A673 (cell line): ENCODE data around the gene SFTPB. TPM values are rescaled to one million over a fixed set of nuclear protein-coding genes. Genes with fewer than 3 reads are reported as not detected.

ENCODE experiments used
- BruUV-seq: library from RNA; stranded (reverse); fragments of 400-500 nt; replicated peaks from 2 replicates; lab custom pipeline; 2021; lab: Mats Ljungman, UMichigan
- CTCF ChIA-PET: fragments of 300-600 bp; sonication (Branson Sonifier 250); formaldehyde crosslinking; loops from one replicate; lab custom pipeline; 2022; ENCODE audit warnings: antibody characterized with exemption; lab: Charles Lee
- POLR2A ChIA-PET: fragments of 300-600 bp; sonication (Branson Sonifier 250); formaldehyde crosslinking; loops from one replicate; lab custom pipeline; 2022; ENCODE audit warnings: antibody characterized with exemption; ENCODE audit not compliant: low non-redundant PET; lab: Charles Lee
- DNase-seq: peaks from one replicate; pipeline ENCODE4 v3.0.0-alpha.2; 2015; ENCODE audit warnings: low spot score
- H3K27ac ChIP-seq: fragments of 200-600 bp; sonication (generic); 2 replicates; pipeline ENCODE4 v1.5.1; 2016; ENCODE audit warnings: mixed run types, low read depth, mild to moderate bottlenecking, mixed read lengths, antibody characterized with exemption, low read length; ENCODE audit not compliant: poor library complexity, severe bottlenecking
- H3K27me3 ChIP-seq: fragments of 200-600 bp; sonication (generic); replicated peaks from 2 replicates; pipeline ENCODE4 v1.6.1; 2017; ENCODE audit warnings: mixed run types, low read depth, mild to moderate bottlenecking, mixed read lengths, antibody characterized with exemption, low read length; ENCODE audit not compliant: insufficient read depth, poor library complexity
- H3K36me3 ChIP-seq: fragments of 200-600 bp; sonication (generic); 2 replicates; pipeline ENCODE4 v1.6.1; 2016; ENCODE audit warnings: mixed run types, mild to moderate bottlenecking, mixed read lengths, antibody characterized with exemption, low read length; ENCODE audit not compliant: insufficient read depth, poor library complexity, severe bottlenecking
- H3K4me1 ChIP-seq: fragments of 200-600 bp; sonication (generic); 2 replicates; pipeline ENCODE4 v1.6.1; 2017; ENCODE audit warnings: mixed run types, mild to moderate bottlenecking, mixed read lengths, antibody characterized with exemption, low read length; ENCODE audit not compliant: insufficient read depth, poor library complexity, severe bottlenecking
- H3K4me3 ChIP-seq: fragments of 200-600 bp; sonication (generic); 2 replicates; pipeline ENCODE4 v1.5.1; 2016; ENCODE audit warnings: low read depth, mixed run types, mild to moderate bottlenecking, mixed read lengths, low read length; ENCODE audit not compliant: poor library complexity, severe bottlenecking
- H3K9me3 ChIP-seq: fragments of 200-600 bp; sonication (generic); 2 replicates; pipeline ENCODE4 v1.6.1; 2016; ENCODE audit warnings: mixed run types, low read depth, mild to moderate bottlenecking, mixed read lengths, antibody characterized with exemption, low read length; ENCODE audit not compliant: poor library complexity, severe bottlenecking
- CTCF ChIP-seq: fragments of 300-800, 200-600 bp; sonication (generic); conservative IDR thresholded peaks from 2 replicates; pipeline ENCODE4 v1.5.1; 2017; ENCODE audit warnings: low read depth, mild to moderate bottlenecking, antibody characterized with exemption, low read length, moderate library complexity, mixed read lengths
- EZH2 ChIP-seq: fragments of 200-600 bp; sonication (generic); IDR thresholded peaks from 2 replicates; pipeline ENCODE4 v1.6.1; 2017; ENCODE audit warnings: borderline replicate concordance, low read depth, mild to moderate bottlenecking, mixed read lengths, antibody characterized with exemption, low read length; ENCODE audit not compliant: poor library complexity, severe bottlenecking
- intact Hi-C: fragments of 100-400 bp; cut with micrococcal nuclease; formaldehyde crosslinking; loops from one replicate; pipeline ENCODE4 v1.10.0; 2022; ENCODE audit not compliant: unreplicated experiment
- total RNA-seq: library from RNA; stranded (reverse); gene quantifications from 2 replicates; pipeline ENCODE4 v1.2.3, GENCODE V29; 2021

Gene SFTPB
- total RNA-seq, 1 experiment from 2014 or later: not detected

DNA sequence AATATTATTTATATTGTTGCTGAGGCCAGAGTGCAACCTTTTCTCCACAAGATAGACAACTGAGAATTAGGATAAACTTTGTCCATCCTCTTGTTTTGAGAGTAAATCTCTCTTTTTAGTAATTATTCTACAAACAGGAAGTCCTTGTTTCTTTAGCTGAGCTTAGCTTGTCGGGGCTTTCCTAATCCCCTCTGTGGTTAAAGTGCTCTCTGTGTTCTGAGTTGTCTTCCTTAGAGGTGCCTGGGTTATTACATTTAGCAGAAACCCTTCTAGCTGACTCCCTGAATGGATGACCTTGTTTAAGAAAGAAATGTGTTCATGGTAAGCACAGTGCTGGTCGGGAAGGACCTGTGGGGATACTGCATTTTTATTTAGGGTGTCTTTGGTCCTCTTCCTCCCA, 39.3 kb downstream of the SFTPB start:
- Histone ChIP-seq H3K4me1 (no peaks in the 10 kb centered on the region), H3K27me3 (no peaks in the 10 kb centered on the region), H3K27ac (no peak overlapping the region), H3K36me3 (peaks cover 92% of the 10 kb centered on the region), H3K4me3 (no peak overlapping the region), H3K9me3 (no peaks in the 10 kb centered on the region)
- CTCF ChIA-PET: interaction anchor here (1.0 kb wide), 1 partner anchor 9 kb away, joined by 4 read pairs; no protein-coding TSS in a partner anchor
- POLR2A ChIA-PET: no interaction called here
- intact Hi-C loops: no loop called here
- no TSS peak for BruUV-seq
- TF ChIP-seq EZH2 (no peak), CTCF (no peak)
- no peak for DNase-seq

DNA sequence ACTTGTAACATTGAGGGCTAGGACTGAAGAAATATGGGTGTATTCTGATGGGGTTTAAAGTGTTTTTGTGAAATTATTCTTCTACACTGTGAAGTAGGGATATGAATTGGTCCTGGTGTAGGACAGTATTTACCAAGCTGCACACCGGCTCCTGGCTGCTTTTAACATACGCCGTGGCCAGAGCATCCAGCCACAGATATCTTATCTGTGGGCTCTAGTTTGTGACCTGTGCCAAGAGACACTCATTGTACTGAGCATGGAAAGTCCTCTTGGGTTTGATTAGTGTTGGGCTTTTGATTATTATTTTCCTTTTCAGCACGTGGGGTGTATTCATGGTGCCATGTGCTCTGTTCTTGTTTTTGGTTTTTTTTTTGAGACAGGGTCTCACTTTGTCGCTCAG, 44.0 kb downstream of the SFTPB start:
- H3K9me3 ChIP-seq: no peaks in the 10 kb centered on the region
- BruUV-seq: no TSS peak
- H3K27ac ChIP-seq: no peak overlapping the region
- H3K36me3 ChIP-seq: peaks cover 90% of the 10 kb centered on the region
- H3K4me1 ChIP-seq: no peaks in the 10 kb centered on the region
- no peaks in the 10 kb centered on the region for H3K27me3 ChIP-seq
- no peak for DNase-seq
- TF ChIP-seq EZH2 (no peak), CTCF (no peak)
- CTCF ChIA-PET: no interaction called here
- H3K4me3 ChIP-seq: no peak overlapping the region
- intact Hi-C loops: no loop called here
- POLR2A ChIA-PET: no interaction called here

DNA sequence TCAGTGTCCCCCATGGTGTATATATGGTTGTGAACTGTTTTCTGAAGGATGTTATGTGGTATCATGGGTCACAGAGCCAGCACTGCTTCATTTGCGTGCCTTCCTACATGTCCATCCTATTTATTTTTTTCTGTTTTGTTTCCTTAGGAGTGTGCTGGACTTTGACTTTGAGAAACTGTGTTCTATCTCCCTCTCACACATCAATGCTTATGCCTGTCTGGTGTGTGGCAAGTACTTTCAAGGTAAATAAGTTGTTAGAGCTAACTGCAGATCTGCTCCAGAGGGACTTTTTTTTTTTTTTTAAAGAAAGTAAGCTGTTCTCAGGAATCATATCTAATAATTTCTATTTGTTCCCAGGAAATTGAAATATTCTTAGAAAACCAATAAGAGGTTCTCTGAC, 46.7 kb downstream of the SFTPB start:
- intact Hi-C loops: no loop called here
- H3K27ac ChIP-seq: no peak overlapping the region
- no peaks in the 10 kb centered on the region for H3K9me3 ChIP-seq
- ChIA-PET POLR2A (no interaction called here), CTCF (interaction anchor here (2.0 kb wide), 1 partner anchor 16 kb away, joined by 6 read pairs; no protein-coding TSS in a partner anchor)
- peaks cover 7% of the 10 kb centered on the region for H3K4me1 ChIP-seq
- peaks cover 65% of the 10 kb centered on the region for H3K36me3 ChIP-seq
- H3K27me3 ChIP-seq: no peaks in the 10 kb centered on the region
- no peak for DNase-seq
- H3K4me3 ChIP-seq: no peak overlapping the region
- BruUV-seq: no TSS peak
- TF ChIP-seq EZH2 (no peak), CTCF (no peak)
